Cardiac septum (tissue), 1 donor: ENCODE data around the gene LAYN. TPM values are rescaled to one million over a fixed set of nuclear protein-coding genes. Genes with fewer than 3 reads are reported as not detected.

Experiments used
- DNase-seq: peaks from one replicate; pipeline ENCODE4 v3.0.0-alpha.2; 2020; ENCODE audit warnings: low spot score
- intact Hi-C: fragments of 100-400 bp; cut with DNase I; formaldehyde crosslinking; loops from one replicate; pipeline ENCODE4 v1.14.0; 2022
- total RNA-seq: library from RNA; stranded (reverse); fragmentation: NEBNext Ultra II Directional; extraction: Animal tissue kit (Norgen Biotek cat#: 25700); gene quantifications from one replicate; pipeline ENCODE4 v1.2.1, GENCODE V29; 2021
- donor health status: DM: no; HTN: no; CAD: no.

The LAYN gene
- total RNA-seq, 1 donor from 2014 or later: 4.5 TPM

DNA sequence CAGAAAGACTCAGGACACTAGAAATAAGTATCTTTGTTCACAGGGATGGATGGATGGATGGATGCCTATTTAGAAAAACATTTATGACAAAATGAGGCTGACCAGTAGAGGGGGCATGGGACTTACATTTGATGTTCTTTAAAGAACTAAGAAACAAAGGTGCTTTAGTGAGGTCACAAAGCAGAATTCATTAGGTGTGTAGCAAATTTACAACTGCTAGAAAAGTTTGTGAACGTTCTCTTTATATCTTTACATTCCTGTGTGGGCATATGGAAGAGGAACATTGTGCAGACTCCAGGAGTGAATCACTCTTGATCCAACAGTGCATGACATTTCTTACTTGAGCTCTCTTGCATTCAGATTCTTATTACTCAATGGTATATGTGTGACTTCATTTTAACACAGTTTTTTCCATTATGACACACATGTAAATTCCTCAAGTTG, 45.9 kb downstream of the LAYN start:
- intact Hi-C loops: loop anchor here (5.0 kb wide), 1 partner anchor 256 kb away; no protein-coding TSS in a partner anchor
- DNase-seq: no peak

DNA sequence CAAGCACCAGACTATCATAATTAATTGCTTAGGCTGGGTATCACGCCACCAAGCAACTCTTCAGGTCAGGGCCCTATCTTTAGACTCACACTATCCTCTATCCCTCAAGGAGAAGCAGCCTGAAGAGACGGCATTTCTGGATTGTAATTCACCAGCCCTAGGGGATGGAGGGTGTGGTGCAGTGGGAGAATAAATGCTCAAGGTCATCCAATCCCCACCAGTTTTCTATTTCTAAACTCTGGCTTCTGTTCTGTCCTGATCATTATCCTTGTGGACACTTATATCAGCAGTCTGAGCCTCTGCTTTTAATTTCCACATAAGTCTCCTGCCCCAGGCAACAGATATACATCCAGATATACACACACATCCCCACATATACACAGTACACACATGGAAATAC, 48.6 kb downstream of the LAYN start:
- DNase-seq: no peak
- intact Hi-C loops: loop anchor here (5.0 kb wide), 1 partner anchor 253 kb away; no protein-coding TSS in a partner anchor

DNA sequence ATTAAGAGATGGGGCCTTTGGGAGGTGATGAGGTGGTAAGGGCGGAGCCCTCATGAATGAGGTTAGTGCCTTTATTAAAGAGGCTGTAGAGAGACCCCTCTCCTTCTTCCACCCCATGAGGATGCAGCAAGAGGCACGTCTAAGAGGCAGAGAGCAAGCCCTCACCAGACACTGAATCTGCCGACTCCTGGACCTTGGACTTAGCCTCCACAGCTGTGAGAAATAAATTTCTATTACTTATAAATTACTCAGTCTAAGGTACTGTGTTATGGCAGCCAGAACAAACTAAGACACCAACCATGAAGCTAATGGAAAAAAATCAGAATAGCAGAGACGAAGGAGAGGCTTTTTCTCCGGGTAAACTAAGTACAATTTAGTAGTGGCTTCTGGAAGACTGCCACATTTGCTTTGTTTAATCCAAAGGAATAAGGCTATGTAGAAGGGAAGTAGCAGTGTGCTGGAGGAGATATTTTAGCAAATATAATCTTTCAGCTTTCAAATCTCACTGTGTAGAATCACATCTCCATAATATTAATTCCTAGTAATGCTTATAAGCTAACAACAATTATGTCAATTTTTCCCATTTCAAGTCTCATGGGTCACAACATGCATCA, 49.5 kb downstream of the LAYN start:
- no peak for DNase-seq
- intact Hi-C loops: loop anchor here (5.0 kb wide), 1 partner anchor 252 kb away; no protein-coding TSS in a partner anchor

DNA sequence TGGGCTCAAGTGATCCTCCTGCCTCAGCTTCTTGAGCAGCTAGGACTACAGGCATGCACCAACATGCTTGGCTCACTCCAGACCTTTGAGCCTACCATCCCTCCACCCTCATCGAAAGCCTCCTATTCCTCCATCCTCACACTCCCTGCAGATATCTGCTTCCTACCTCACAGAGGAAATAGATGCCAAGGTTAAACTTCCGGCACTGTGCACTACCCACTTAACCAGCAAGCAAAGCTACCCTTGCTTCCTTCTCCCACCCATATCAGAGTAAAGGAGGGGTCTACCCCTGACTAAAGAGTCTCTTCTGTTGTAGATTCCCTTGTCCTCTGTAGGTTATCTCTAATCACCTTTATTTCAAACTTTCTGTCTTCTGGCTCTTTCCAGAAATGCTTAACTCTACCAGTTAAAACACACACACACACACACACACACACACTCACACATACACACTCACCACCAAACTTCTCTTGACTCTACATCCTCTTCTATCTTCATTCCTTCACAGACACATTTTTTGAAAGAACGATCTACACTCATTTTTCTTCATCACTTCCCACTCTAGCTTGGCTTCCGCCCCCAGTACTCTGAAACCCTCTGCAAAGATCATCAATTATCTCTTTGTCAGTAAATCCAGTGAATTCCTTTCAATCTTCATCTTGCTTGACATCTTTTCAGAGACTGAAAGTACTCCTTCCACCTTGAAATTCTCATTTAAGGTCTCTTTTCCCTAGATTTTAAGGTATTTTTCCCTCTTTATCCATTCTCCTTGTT, 50.9 kb downstream of the LAYN start:
- intact Hi-C loops: no loop called here

DNA sequence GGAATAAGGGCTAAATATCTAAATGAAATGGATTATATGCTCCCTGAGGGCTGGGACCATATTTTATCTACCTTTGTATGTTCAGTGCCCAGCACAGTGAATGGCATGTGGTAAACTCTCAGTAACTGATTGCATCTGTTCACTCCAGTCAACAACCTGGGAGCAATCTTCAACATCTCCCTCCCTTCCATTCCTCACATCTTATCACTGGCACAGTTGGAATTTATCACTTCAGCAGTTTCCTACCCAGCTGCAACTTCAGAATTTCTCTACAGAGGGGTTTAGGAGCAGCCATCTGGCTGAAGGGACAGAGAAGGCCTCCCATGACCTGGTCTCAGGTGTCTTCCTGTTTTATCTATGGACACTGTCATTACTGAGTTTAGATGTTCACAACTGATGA, 52.0 kb downstream of the LAYN start:
- no peak for DNase-seq
- intact Hi-C loops: no loop called here

More for the DNA sequence above, 50.9 kb downstream of the LAYN start:
- DNase-seq: no peak

DNA sequence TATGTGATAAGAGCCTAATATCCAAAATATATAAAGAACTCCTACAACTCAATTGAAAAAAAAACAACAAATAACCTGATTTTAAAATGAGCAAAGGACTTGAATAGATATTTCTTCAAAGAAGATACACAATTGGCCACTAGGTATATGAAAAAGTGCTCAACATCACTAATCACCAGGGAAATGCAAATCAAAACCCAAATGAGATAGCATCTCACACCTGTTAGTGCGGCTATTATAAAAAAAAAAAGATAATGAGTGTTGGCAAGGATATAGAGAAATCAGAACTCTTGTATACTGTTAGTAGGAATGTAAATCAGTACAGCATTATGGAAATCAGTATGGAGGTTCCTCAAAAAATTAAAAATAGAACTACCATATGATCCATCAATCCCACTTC, 55.8 kb downstream of the LAYN start:
- intact Hi-C loops: no loop called here
- no peak for DNase-seq

DNA sequence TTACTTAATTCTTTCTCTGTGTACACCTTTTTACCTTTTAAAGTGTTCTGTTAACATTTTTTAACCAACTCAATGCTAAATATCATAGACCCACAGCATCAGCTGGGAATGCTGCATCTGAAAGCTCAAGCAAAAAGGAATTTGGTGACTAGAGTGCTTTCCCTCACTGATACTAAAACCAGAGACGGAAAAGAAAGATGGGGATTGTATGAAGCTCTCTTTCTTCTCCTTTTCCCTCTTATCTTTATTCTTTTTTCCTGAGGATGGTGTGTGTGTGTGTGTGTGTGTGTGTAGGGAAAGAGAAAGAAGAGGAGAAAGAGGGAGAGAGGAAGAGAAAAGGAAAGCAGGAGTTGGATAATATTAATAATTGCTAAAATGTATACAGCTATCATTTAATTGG, 57.6 kb downstream of the LAYN start:
- intact Hi-C loops: no loop called here
- DNase-seq: no peak

DNA sequence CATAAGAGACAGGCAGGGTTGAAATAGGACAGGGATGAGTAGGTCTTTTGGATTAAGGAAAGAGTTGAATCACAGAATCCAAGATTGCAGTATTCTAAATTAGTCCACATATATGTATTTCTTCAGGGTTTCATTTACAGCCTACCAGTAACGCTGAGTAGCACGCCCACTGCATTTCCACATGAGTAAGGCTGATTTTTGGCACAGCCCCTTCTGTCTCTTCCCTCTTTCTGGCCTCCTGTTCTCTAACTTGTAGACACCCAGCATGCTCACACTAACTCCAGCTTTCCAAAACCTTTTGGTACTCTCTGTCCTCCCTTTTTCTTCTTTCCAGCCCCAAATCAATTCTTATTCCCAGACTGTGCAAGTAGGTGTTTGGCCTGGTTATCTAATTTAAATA, 58.0 kb downstream of the LAYN start:
- intact Hi-C loops: no loop called here
- no peak for DNase-seq

DNA sequence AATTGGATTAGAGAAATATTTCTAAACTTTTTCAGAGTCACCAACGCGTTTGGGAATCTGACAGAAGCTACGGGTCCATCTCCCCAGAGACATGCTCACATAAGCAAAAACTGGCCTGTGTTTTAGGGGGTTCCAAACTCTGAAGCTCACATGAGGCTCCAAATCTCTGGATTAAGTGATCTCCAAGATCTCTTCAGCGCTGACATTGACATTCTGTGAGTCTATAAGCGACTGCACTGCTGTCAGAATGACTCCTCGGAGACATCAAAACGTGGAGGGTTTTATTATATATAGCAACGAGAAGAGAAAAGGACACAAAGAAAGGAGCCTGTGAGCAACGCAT, 61.1 kb downstream of the LAYN start:
- no peak for DNase-seq
- intact Hi-C loops: loop anchor here (2.0 to 10.0 kb wide), 3 partner anchors 133 to 241 kb away; no protein-coding TSS in a partner anchor

DNA sequence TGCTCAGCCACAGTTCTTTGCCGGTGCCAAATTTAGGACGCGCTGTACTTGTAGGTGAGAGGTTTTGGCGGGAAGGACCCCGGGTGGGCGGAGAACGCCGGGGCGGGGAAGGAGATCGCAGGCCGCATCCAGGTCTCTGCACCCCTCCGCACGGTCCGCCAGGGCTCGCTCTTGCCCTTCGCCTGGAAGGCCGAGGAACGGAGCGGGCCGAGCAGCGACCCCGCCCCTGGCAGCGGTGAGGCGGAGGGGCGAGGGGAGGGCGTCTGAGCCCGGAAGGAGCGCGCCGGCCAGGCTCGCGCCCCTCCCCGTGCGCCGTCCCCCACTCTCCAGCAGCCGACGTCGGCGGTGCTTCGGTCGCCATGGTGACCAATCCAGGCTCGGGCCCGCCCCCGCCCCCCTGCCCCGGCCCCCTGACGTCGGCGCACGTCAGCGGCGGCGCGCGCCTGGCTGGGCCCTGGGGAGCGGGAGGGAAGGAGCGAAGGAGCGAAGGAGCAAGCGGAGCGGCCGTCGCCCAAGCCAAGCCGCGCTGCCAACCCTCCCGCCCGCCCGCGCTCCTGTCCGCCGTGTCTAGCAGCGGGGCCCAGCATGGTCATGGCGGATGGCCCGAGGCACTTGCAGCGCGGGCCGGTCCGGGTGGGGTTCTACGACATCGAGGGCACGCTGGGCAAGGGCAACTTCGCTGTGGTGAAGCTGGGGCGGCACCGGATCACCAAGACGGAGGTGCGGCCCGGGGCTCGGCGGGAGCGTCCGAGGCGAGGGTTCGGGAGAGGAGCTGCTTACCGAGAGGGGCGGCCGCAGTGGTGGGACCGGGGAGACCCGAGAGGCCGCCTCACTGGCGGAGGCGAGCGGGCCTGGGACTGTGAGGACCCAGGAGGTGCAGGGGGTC, 61.7 kb downstream of the LAYN start, which contains the start of gene SIK2:
TSS of gene SIK2 (plus strand) at position 471 of the 886 bp plus-strand sequence. CDS start at position 586, 115 bp downstream.
- intact Hi-C loops: loop anchor here (2.0 to 10.0 kb wide), 4 partner anchors 133 to 240 kb away; partner anchors contain the start of gene PPP2R1B

DNA sequence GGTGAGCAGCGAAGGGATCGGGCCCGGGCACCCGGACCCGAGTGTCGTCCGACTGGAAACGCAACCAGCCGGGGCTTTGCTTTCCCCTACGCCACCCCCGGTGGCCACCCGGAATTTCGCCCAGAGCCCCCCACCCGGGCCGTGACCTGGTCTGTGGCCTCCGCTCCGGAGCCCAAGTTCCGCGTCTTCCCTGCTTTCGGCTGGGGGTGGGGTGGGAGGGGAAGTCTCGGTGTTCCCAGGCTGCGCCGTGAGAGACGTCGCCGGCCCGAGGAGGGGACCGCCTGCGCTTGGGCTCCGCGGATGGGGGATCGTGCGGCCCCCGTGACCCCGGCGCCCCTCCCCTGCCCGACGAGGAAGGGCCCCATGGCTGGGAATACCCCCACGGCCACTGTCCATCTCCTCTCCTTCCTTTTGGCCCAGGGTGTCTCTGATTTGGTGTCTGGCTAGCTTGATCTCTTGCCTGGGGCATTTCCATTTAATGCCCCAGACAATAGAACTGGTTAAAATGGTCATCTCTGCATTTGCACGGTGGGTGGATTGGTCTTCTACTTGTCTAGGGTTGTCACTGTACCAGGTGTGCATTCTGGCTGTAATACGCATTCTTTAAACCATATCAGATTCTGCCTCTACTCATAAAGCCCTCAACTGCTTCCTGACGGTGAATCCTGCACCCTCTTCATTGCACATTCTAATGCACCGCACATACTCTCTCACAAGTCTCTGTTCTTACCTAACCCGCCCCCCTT, 62.5 kb downstream of the LAYN start:
- intact Hi-C loops: loop anchor here (2.0 to 10.0 kb wide), 3 partner anchors 132 to 239 kb away; partner anchors contain the start of gene PPP2R1B
- DNase-seq: peak; percentile 75

More for the DNA sequence above, 61.7 kb downstream of the LAYN start, which contains the start of gene SIK2:
- peak; percentile 93 for DNase-seq

DNA sequence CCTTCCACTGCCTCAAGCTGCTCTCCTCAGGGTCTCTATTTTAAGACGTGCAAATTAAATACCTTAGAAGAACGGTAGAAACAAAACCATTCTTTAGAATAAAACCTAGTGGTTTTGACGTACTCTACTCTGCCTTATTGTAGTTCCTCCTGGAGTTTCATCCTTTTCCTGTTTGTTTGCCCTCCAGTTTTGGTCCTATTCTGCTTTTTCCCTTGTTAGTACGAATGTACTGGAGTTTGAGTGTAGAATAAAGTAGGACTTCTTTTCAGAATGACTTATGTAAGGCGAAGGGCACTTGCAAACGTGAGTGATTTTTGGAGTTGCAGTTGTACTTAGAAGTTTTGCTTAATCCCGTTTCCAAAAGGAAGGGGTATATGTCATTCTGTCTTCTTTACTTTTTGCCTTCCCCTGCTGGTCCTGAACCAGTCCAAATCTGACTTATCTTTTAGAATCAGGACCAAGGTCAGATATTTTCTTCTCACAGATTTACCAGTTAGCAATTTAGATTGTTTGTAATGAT, 63.2 kb downstream of the LAYN start:
- intact Hi-C loops: loop anchor here (2.0 to 10.0 kb wide), 3 partner anchors 131 to 239 kb away; partner anchors contain the start of gene PPP2R1B
- no peak for DNase-seq

DNA sequence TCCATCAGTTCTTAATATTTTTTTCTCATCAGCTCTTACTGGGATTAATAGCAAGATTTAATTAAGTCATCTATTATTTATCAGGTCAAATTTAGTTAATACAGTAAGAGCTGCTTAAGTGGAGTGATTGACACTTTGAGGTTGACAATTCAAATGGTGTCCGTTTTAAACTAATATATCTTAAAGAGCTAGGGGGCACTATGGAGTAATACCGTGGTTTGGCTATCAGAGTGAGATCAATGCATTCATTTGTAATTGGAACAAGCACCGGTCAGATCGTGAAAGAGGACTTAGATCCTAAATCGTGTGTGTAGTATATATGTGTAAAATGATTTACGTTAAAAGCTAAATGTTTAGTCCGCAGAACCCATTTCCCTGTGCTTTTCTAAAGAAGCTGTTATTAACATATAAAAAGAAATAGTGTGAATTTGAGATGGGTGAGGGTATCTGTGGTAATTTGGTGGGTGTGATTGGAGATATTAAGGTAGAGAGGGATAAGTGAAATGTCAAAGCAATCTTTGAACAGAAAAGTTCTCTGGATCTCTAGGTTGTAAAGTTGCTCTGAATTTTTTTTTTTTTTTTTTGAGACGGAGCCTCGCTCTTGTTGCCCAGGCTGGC, 64.0 kb downstream of the LAYN start:
- intact Hi-C loops: loop anchor here (5.0 to 10.0 kb wide), 2 partner anchors 130 to 238 kb away; no protein-coding TSS in a partner anchor
- no peak for DNase-seq

DNA sequence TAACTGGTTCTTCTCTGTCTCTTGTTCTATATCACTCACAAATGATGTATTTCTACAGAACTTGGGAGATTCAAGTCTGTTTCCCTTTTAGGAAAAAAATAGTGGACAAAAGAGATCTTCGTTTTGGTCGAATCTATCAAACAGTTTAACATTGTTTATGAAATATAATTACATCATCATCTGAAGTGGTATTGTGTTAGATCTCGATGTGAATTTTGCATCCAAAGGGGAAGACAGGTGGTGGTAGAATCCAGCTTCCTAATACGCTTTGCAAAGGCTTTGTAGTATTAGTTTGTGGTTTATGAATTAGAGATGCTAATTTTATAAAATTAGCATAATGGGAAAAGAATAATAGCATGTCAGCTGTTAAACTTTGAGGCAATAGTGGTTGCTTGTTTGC, 65.2 kb downstream of the LAYN start:
- intact Hi-C loops: loop anchor here (10.0 kb wide), 1 partner anchor 129 kb away; no protein-coding TSS in a partner anchor
- no peak for DNase-seq

DNA sequence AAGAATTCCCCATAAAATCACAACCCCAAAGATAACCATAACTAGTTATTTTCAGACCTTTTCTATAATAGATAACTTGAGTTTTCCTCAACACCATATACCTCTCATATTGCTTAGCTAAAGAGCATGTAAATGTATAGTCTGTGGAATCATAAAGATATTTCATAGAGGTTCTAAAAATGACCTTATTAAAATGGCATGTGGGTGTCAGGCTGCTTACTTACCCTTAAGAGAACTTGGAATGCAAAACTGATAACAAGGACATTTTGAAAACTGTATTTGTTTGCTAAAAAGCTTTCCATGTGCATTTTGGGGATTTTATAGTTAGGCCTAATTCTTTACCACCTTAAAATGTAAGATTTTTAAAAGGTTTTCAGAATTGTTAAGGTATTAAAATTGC, 66.5 kb downstream of the LAYN start:
- no peak for DNase-seq
- intact Hi-C loops: loop anchor here (10.0 kb wide), 1 partner anchor 128 kb away; no protein-coding TSS in a partner anchor

DNA sequence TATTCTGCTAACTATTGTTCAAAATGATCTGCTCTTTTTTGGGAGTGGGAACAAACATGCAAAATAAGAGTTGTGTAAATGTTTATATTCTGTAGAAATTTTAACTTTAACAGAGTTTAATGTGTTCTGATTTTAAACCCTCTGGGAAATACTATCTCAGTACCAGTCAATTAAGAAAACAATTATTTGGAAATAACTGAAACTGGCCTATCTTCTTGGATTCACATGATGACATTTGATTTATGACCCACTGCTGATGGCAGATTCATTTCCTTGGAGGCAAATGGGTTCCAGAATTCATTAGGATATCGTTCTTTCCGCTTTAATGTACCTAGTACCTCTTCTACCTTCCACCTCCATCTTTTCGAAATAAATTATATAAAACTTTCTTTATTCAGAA, 67.2 kb downstream of the LAYN start:
- intact Hi-C loops: loop anchor here (10.0 kb wide), 1 partner anchor 127 kb away; no protein-coding TSS in a partner anchor

More for the DNA sequence above, 67.2 kb downstream of the LAYN start:
- no peak for DNase-seq
